ENCODE measurements around the gene SIRT4.

SIRT4 gene

GRCh38 chr12:120301962-120302815 lies at the start of gene SIRT4:
SIRT4 (plus strand) TSS chr12:120302321; CDS start chr12:120303562, 1,241 bp downstream.
- DNase-seq (ENCODE audit: low spot score): peak; percentile 91

- DNase-seq (ENCODE audit: low spot score): peak; percentile 75
Observed at GRCh38 chr12:120253313-120253712, 48.8 kb upstream of the SIRT4 start.

- no peak for DNase-seq (ENCODE audit: low spot score)
Observed at GRCh38 chr12:120254809-120255208, 47.3 kb upstream of the SIRT4 start.

GRCh38 chr12:120257041-120257821 lies 44.9 kb upstream of the SIRT4 start:
- DNase-seq (ENCODE audit: low spot score): no peak

GRCh38 chr12:120258323-120258896 lies 43.7 kb upstream of the SIRT4 start:
- DNase-seq (ENCODE audit: low spot score): no peak

- DNase-seq (ENCODE audit: low spot score): no peak
Observed at GRCh38 chr12:120259418-120260202, 42.5 kb upstream of the SIRT4 start.

- DNase-seq (ENCODE audit: low spot score): no peak
Observed at GRCh38 chr12:120260607-120261006, 41.5 kb upstream of the SIRT4 start.

GRCh38 chr12:120261951-120262851 lies 39.9 kb upstream of the SIRT4 start:
- DNase-seq (ENCODE audit: low spot score): no peak

GRCh38 chr12:120262852-120263747 lies 39.0 kb upstream of the SIRT4 start:
- DNase-seq (ENCODE audit: low spot score): no peak

GRCh38 chr12:120263748-120264085 lies 38.4 kb upstream of the SIRT4 start:
- DNase-seq (ENCODE audit: low spot score): no peak

- DNase-seq (ENCODE audit: low spot score): no peak
Observed at GRCh38 chr12:120264086-120264903, 37.8 kb upstream of the SIRT4 start.

- no peak for DNase-seq (ENCODE audit: low spot score)
Observed at GRCh38 chr12:120264904-120265472, 37.1 kb upstream of the SIRT4 start.

- peak; percentile 90 for DNase-seq (ENCODE audit: low spot score)
Observed at GRCh38 chr12:120265473-120266179, 36.5 kb upstream of the SIRT4 start, which contains the start of gene PXN. PXN (minus strand) TSS chr12:120265730; CDS start chr12:120265629, 101 bp downstream.

GRCh38 chr12:120266180-120266870 lies 35.8 kb upstream of the SIRT4 start:
- DNase-seq (ENCODE audit: low spot score): no peak

- no peak for DNase-seq (ENCODE audit: low spot score)
Observed at GRCh38 chr12:120267736-120268135, 34.4 kb upstream of the SIRT4 start.

GRCh38 chr12:120276734-120277133 lies 25.4 kb upstream of the SIRT4 start:
- no peak for DNase-seq (ENCODE audit: low spot score)

Data from CD4-positive, alpha-beta T cell treated with Interleukin-6 at 100 ng/mL for 8 hours (primary cell).